Vagina (tissue), 2 donors: ENCODE measurements around the gene KCNAB3.

ENCODE experiments used
- POLR2AphosphoS5 ChIP-seq, 2 donors: sonication (generic); formaldehyde crosslinking; IDR thresholded peaks; one replicate each; pipeline ENCODE4 v1.9.0; 2017; ENCODE audit warnings: antibody characterized with exemption in 2 of 2, mild to moderate bottlenecking in 2 of 2, low read depth in 1 of 2; ENCODE audit not compliant: insufficient read depth in 1 of 2
- TF ChIP-seq, protein P1 (sequence below), 3 experiments: fragments of 450-650 bp in 2 of 3; fragments of 200-600 bp in 1 of 3; sonication (generic) in 1 of 3; IDR thresholded peaks; one replicate each; pipeline ENCODE4 v1.5.1; 2017 to 2019; ENCODE audit warnings: antibody characterized with exemption in 3 of 3, mild to moderate bottlenecking in 2 of 3, moderate library complexity in 2 of 3

DNA sequence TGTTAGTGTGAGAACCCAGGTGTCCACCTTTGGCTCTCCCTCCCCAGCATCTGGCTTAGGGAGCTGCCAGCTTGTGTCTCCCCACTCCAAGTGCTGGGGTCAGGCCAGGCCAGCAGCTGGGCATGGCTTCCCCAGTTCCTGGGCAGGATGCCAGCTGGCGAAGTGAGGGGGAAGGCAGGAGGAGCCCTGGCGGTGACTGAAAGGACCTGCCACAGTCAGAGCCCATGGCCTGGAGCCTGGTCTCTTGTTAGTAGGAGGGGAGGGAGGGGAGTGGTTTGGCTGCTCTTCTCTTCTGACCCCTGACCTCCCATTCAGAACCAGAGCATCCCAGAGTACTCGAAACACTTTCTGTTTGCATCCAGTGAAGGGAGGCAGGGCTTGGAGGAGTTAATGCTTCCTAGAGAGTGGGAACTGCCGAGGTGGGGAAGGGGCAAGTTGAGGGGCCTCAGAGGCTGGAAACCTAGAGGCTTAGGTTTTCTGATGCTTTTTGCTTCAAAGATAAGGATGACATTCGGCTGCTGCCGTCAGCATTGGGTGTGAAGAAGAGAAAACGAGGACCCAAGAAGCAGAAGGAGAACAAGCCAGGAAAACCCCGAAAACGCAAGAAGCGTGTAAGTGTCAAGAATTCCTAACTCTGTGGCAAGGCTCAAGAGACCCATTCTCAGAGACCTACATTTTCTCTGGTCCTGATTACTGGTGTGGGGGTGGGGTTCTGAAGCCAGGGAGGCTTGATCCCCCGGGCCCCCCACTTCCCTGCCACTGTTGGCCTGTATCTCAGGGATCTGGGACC, 40.3 kb downstream of the KCNAB3 start:
- TF ChIP-seq, protein P1, sequence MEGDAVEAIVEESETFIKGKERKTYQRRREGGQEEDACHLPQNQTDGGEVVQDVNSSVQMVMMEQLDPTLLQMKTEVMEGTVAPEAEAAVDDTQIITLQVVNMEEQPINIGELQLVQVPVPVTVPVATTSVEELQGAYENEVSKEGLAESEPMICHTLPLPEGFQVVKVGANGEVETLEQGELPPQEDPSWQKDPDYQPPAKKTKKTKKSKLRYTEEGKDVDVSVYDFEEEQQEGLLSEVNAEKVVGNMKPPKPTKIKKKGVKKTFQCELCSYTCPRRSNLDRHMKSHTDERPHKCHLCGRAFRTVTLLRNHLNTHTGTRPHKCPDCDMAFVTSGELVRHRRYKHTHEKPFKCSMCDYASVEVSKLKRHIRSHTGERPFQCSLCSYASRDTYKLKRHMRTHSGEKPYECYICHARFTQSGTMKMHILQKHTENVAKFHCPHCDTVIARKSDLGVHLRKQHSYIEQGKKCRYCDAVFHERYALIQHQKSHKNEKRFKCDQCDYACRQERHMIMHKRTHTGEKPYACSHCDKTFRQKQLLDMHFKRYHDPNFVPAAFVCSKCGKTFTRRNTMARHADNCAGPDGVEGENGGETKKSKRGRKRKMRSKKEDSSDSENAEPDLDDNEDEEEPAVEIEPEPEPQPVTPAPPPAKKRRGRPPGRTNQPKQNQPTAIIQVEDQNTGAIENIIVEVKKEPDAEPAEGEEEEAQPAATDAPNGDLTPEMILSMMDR (IDR thresholded peaks at IDR 0.05), result peak in 2 of 3 experiments; percentile 22 to 48
- peak; percentile 79 to 90 for TF ChIP-seq POLR2AphosphoS5 (IDR thresholded peaks at IDR 0.05; ENCODE audit: insufficient read depth in 1 of 2, low read depth in 1 of 2)
